GM23338 (cell line): ENCODE data around the gene SMR3A. TPM values are rescaled to one million over a fixed set of nuclear protein-coding genes. Genes with fewer than 3 reads are reported as not detected.

ENCODE experiments used
- ATAC-seq: fragments of 200-7000 bp; cut with Tn5 transposase; 3 replicates; pipeline ENCODE4 v1.9.1; 2020
- DNase-seq: peaks from one replicate; pipeline ENCODE4 v3.0.0-alpha.2; 2015; ENCODE audit warnings: low spot score
- H2AFZ ChIP-seq: fragments of 200-600 bp; sonication (generic); 2 replicates; pipeline ENCODE4 v1.8.0; 2016; ENCODE audit warnings: antibody characterized with exemption, mild to moderate bottlenecking, moderate library complexity
- H3F3A ChIP-seq: fragments of 200-600 bp; sonication (generic); replicated peaks from 2 replicates; pipeline ENCODE4 v1.8.0; 2017; ENCODE audit warnings: antibody characterized with exemption, mixed run types, low read depth
- H3K27ac ChIP-seq: fragments of 200-600 bp; sonication (generic); 2 replicates; pipeline ENCODE4 v1.6.1; 2016; ENCODE audit warnings: low read depth
- H3K27me3 ChIP-seq: fragments of 200-600 bp; sonication (generic); 2 replicates; pipeline ENCODE4 v1.8.0; 2016; ENCODE audit warnings: mild to moderate bottlenecking, mixed run types, moderate library complexity; ENCODE audit not compliant: insufficient read depth
- H3K36me3 ChIP-seq: fragments of 200-600 bp; sonication (generic); 2 replicates; pipeline ENCODE4 v1.8.0; 2016; ENCODE audit warnings: mild to moderate bottlenecking; ENCODE audit not compliant: insufficient read depth
- H3K4me1 ChIP-seq: fragments of 200-600 bp; sonication (generic); 2 replicates; pipeline ENCODE4 v1.8.0; 2016; ENCODE audit warnings: mild to moderate bottlenecking, moderate library complexity; ENCODE audit not compliant: insufficient read depth
- H3K4me2 ChIP-seq: fragments of 200-600 bp; sonication (generic); 2 replicates; pipeline ENCODE4 v1.7.1; 2017; ENCODE audit warnings: mixed run types
- H3K4me3 ChIP-seq: fragments of 200-600 bp; sonication (generic); 2 replicates; pipeline ENCODE4 v1.6.1; 2016; ENCODE audit warnings: mixed run types
- H3K79me2 ChIP-seq: fragments of 200-600 bp; sonication (generic); replicated peaks from 2 replicates; pipeline ENCODE4 v1.8.0; 2017; ENCODE audit warnings: mild to moderate bottlenecking; ENCODE audit not compliant: insufficient read depth
- H3K9me2 ChIP-seq: fragments of 200-600 bp; sonication (generic); 2 replicates; pipeline ENCODE4 v1.8.0; 2017; ENCODE audit not compliant: insufficient read depth
- H4K20me1 ChIP-seq: fragments of 200-600 bp; sonication (generic); replicated peaks from 2 replicates; pipeline ENCODE4 v1.8.0; 2017; ENCODE audit warnings: mild to moderate bottlenecking; ENCODE audit not compliant: insufficient read depth
- H3K27ac Mint-ChIP-seq: 2 replicates; pipeline ENCODE4 v1.8.0; 2020; ENCODE audit warnings: inconsistent platforms, mild to moderate bottlenecking, moderate library complexity, mixed read lengths
- H3K27me3 Mint-ChIP-seq: 3 replicates; pipeline ENCODE4 v1.8.0; 2022; ENCODE audit warnings: low read depth, mild to moderate bottlenecking, moderate library complexity, mixed read lengths, inconsistent platforms; ENCODE audit not compliant: insufficient read depth, poor library complexity
- H3K36me3 Mint-ChIP-seq: 3 replicates; pipeline ENCODE4 v1.8.0; 2021; ENCODE audit warnings: low read depth, mild to moderate bottlenecking, inconsistent platforms, moderate library complexity, mixed read lengths
- H3K4me1 Mint-ChIP-seq: 3 replicates; pipeline ENCODE4 v1.8.0; 2020; ENCODE audit warnings: mild to moderate bottlenecking, inconsistent platforms, mixed read lengths
- H3K4me3 Mint-ChIP-seq: 3 replicates; pipeline ENCODE4 v1.8.0; 2021; ENCODE audit warnings: moderate library complexity, mild to moderate bottlenecking, inconsistent platforms, mixed read lengths
- H3K9me3 Mint-ChIP-seq: 3 replicates; pipeline ENCODE4 v1.8.0; 2020; ENCODE audit warnings: moderate library complexity, mild to moderate bottlenecking, inconsistent platforms, mixed read lengths
- CREB1 ChIP-seq: fragments of 250-450 bp; sonication (Bioruptor Pico); IDR thresholded peaks from 2 replicates; pipeline ENCODE4 v1.5.0; 2020; ENCODE audit warnings: low read depth, mild to moderate bottlenecking, moderate library complexity
- EZH2 ChIP-seq: fragments of 200-600 bp; sonication (generic); IDR thresholded peaks from one replicate; pipeline ENCODE4 v1.8.0; 2017; ENCODE audit warnings: antibody characterized with exemption, mild to moderate bottlenecking, low read depth; ENCODE audit not compliant: unreplicated experiment
- EZH2phosphoT487 ChIP-seq: fragments of 200-600 bp; sonication (generic); IDR thresholded peaks from one replicate; pipeline ENCODE4 v1.8.1; 2018; ENCODE audit warnings: antibody characterized with exemption; ENCODE audit not compliant: unreplicated experiment
- POLR2AphosphoS5 ChIP-seq: IDR thresholded peaks from 2 replicates; pipeline ENCODE4 v1.6.1; 2016; ENCODE audit warnings: antibody characterized with exemption, low read depth
- REST ChIP-seq: IDR thresholded peaks from one replicate; pipeline ENCODE4 v1.6.1; 2018; ENCODE audit warnings: antibody characterized with exemption; ENCODE audit not compliant: unreplicated experiment
- STAT1 ChIP-seq: IDR thresholded peaks from one replicate; pipeline ENCODE4 v1.6.1; 2016; ENCODE audit warnings: antibody characterized with exemption; ENCODE audit not compliant: unreplicated experiment
- ZNF114 ChIP-seq: fragments of 250-450 bp; sonication (Bioruptor Pico); IDR thresholded peaks from 2 replicates; pipeline ENCODE4 v1.5.0; 2020; ENCODE audit warnings: mild to moderate bottlenecking, moderate library complexity
- ZNF331 ChIP-seq: fragments of 250-450 bp; sonication (Bioruptor Pico); IDR thresholded peaks from 2 replicates; pipeline ENCODE4 v1.5.0; 2020; ENCODE audit warnings: low read depth, mild to moderate bottlenecking, moderate library complexity
- ZNF462 ChIP-seq: fragments of 250-450 bp; sonication (Bioruptor Pico); IDR thresholded peaks from 2 replicates; pipeline ENCODE4 v1.5.0; 2020; ENCODE audit warnings: mild to moderate bottlenecking, moderate library complexity
- polyA plus RNA-seq: library from polyadenylated mRNA; unstranded; fragments of >200 nt; fragmentation: Nextera tagmentation; extraction: Ambion mirVana; gene quantifications from 2 replicates; pipeline ENCODE4 v1.2.1, GENCODE V29; 2016
- total RNA-seq: library from RNA; depleted of rRNA; stranded (reverse); fragments of >200 nt; shearing (Covaris generic); gene quantifications from 2 replicates; pipeline ENCODE4 v1.2.3, GENCODE V29; 2014
- TF ChIP-seq, protein P1 (sequence below), 2 experiments: fragments of 200-600 bp in 1 of 2; sonication (generic) in 1 of 2; conservative IDR thresholded peaks; 2 replicates each; pipeline versions ENCODE4 v1.5.1 to v1.6.1; 2016 to 2017; ENCODE audit warnings: antibody characterized with exemption in 2 of 2, low read depth in 2 of 2, mild to moderate bottlenecking in 2 of 2, moderate library complexity in 1 of 2

Gene SMR3A
- total and polyA plus RNA-seq, 2 experiments from 2014 or later, result not detected

DNA sequence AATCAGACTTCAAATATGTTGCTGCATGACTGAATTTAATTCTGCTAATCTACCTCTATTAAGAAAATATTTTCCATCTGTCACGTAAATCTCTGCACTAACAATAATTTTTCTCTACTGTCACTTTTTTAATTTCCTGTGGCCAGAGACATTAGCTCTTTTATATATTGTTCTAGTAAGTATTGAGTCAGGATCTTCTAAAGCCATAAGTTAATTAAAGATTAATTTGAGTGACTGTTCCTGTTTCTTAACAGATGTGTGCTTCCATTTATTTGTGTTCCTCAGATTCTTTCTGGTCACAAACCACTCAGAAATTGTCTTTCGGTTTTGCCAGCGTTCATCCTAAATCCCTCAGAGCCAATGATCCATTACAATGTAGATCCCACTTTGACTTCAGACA lies 20.0 kb downstream of the SMR3A start:
- Mint-ChIP-seq H3K4me3 (no peak overlapping the region), H3K4me1 (no peaks in the 10 kb centered on the region; the same call in 2 of the 3 replicates)
- H3K27ac ChIP-seq, result no peak overlapping the region

More for the DNA sequence above, 20.0 kb downstream of the SMR3A start:
- no peaks in the 10 kb centered on the region for H4K20me1 ChIP-seq
- H3K9me2 ChIP-seq, result no peaks in the 10 kb centered on the region; the same call in 1 of the 2 replicates
- ATAC-seq, result no peak
- no peak overlapping the region for H3K4me3 ChIP-seq
- no peaks in the 10 kb centered on the region for H3F3A ChIP-seq
- H2AFZ ChIP-seq, result no peak overlapping the region
- H3K4me1 ChIP-seq, result no peaks in the 10 kb centered on the region
- H3K27me3 Mint-ChIP-seq, result no peaks in the 10 kb centered on the region
- no peaks in the 10 kb centered on the region for H3K36me3 Mint-ChIP-seq
- no peaks in the 10 kb centered on the region for H3K9me3 Mint-ChIP-seq
- no peak for DNase-seq
- H3K27me3 ChIP-seq, result no peaks in the 10 kb centered on the region
- no peaks in the 10 kb centered on the region for H3K79me2 ChIP-seq
- no peaks in the 10 kb centered on the region for H3K36me3 ChIP-seq
- no peak for TF ChIP-seq CREB1 (CRISPR knock-in tag)
- TF ChIP-seq EZH2phosphoT487, result no peak
- no peak for TF ChIP-seq ZNF462
- no peak for TF ChIP-seq EZH2
- no peak for TF ChIP-seq POLR2AphosphoS5
- TF ChIP-seq ZNF114 (CRISPR knock-in tag), result no peak
- TF ChIP-seq STAT1, result no peak
- no peak for TF ChIP-seq REST
- no peak for TF ChIP-seq ZNF331 (CRISPR knock-in tag)
- TF ChIP-seq, protein P1, sequence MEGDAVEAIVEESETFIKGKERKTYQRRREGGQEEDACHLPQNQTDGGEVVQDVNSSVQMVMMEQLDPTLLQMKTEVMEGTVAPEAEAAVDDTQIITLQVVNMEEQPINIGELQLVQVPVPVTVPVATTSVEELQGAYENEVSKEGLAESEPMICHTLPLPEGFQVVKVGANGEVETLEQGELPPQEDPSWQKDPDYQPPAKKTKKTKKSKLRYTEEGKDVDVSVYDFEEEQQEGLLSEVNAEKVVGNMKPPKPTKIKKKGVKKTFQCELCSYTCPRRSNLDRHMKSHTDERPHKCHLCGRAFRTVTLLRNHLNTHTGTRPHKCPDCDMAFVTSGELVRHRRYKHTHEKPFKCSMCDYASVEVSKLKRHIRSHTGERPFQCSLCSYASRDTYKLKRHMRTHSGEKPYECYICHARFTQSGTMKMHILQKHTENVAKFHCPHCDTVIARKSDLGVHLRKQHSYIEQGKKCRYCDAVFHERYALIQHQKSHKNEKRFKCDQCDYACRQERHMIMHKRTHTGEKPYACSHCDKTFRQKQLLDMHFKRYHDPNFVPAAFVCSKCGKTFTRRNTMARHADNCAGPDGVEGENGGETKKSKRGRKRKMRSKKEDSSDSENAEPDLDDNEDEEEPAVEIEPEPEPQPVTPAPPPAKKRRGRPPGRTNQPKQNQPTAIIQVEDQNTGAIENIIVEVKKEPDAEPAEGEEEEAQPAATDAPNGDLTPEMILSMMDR (conservative IDR thresholded peaks at IDR 0.05; ENCODE audit: low read depth in 2 of 2), result no peak
- H3K4me2 ChIP-seq, result no peak overlapping the region
- no peak overlapping the region for H3K27ac Mint-ChIP-seq
